A549 (cell line): Measurements from ENCODE around the gene TMEM231. TPM values are rescaled to one million over a fixed set of nuclear protein-coding genes. Genes with fewer than 3 reads are reported as not detected.

Source experiments
- ATAC-seq, 2 experiments: fragments of 200-7000 bp in 1 of 2; fragments of >200 bp in 1 of 2; cut with Nextera tagmentation in 1 of 2; cut with Tn5 transposase in 1 of 2; 3 replicates each; pipeline versions ENCODE4 v1.8.0 to v1.9.1; 2018 to 2020; ENCODE audit warnings: mild to moderate bottlenecking in 1 of 2, moderate library complexity in 1 of 2
- CTCF ChIA-PET: fragments of 300-600 bp; sonication (Branson Sonifier 250); formaldehyde crosslinking; extraction: SDS; loops from one replicate; lab custom pipeline; 2021; ENCODE audit warnings: antibody characterized with exemption, inconsistent platforms; lab: Yijun Ruan, JAX
- POLR2A ChIA-PET: fragments of 350-600 bp; formaldehyde crosslinking; extraction: SDS; loops from one replicate; lab custom pipeline; 2021; ENCODE audit warnings: antibody characterized with exemption, inconsistent platforms; lab: Yijun Ruan, JAX
- DNase-seq, 2 experiments: peaks; one replicate each; pipeline versions ENCODE4 v3.0.0 to v3.0.0-alpha.2; 2011 to 2016; ENCODE audit warnings: low read depth in 1 of 2, low spot score in 1 of 2
- FAIRE-seq: peaks from 2 replicates; lab custom pipeline; 2011; peaks lifted over from hg19 to GRCh38; lab: Jason Lieb, UNC
- H3K27ac ChIP-seq, 2 experiments: fragments of >200 bp; sonication (Bioruptor Twin); formaldehyde crosslinking; 3 replicates each; pipeline ENCODE4 v1.5.1; 2016 to 2017
- H3K4me1 ChIP-seq: fragments of >200 bp; sonication (Bioruptor Twin); formaldehyde crosslinking; 3 replicates; pipeline ENCODE4 v1.6.1; 2016
- H3K4me2 ChIP-seq: fragments of >200 bp; sonication (Bioruptor Twin); formaldehyde crosslinking; 3 replicates; pipeline ENCODE4 v1.6.1; 2016
- H3K4me3 ChIP-seq: fragments of >200 bp; sonication (Bioruptor Twin); formaldehyde crosslinking; 3 replicates; pipeline ENCODE4 v1.5.1; 2016
- H3K9me3 ChIP-seq: fragments of >200 bp; sonication (Bioruptor Twin); formaldehyde crosslinking; 3 replicates; pipeline ENCODE4 v1.6.1; 2016
- BCL3 ChIP-seq: fragments of >200 bp; sonication (Bioruptor Twin); formaldehyde crosslinking; IDR thresholded peaks from 3 replicates; pipeline ENCODE4 v1.6.1; 2016
- BHLHE40 ChIP-seq: IDR thresholded peaks from 2 replicates; pipeline ENCODE4 v1.6.1; 2012; ENCODE audit warnings: low read depth, low read length, inconsistent platforms
- E2F6 ChIP-seq: IDR thresholded peaks from 2 replicates; pipeline ENCODE4 v1.6.1; 2012; ENCODE audit warnings: low read depth, borderline replicate concordance
- EP300 ChIP-seq, 2 experiments: fragments of >200 bp; sonication (Bioruptor Twin); formaldehyde crosslinking; IDR thresholded peaks; 2 replicates in 1 of 2; 3 replicates in 1 of 2; pipeline ENCODE4 v1.6.1; 2016 to 2017
- FOXS1 ChIP-seq: fragments of 250-450 bp; sonication (Bioruptor Pico); IDR thresholded peaks from 2 replicates; pipeline ENCODE4 v1.5.0; 2020; ENCODE audit warnings: mild to moderate bottlenecking, moderate library complexity
- GATA3 ChIP-seq: IDR thresholded peaks from 2 replicates; pipeline ENCODE4 v1.6.1; 2012; ENCODE audit warnings: borderline replicate concordance
- HDAC2 ChIP-seq: fragments of 200-600 bp; sonication (generic); IDR thresholded peaks from 2 replicates; pipeline ENCODE4 v1.6.1; 2016
- HMGXB4 ChIP-seq: fragments of 250-450 bp; sonication (Bioruptor Pico); IDR thresholded peaks from 2 replicates; pipeline ENCODE4 v1.5.0; 2021; ENCODE audit warnings: mild to moderate bottlenecking, moderate library complexity, borderline replicate concordance
- HOXB13 ChIP-seq: fragments of 250-450 bp; sonication (Bioruptor Pico); IDR thresholded peaks from 2 replicates; pipeline ENCODE4 v1.5.0; 2020; ENCODE audit warnings: low read depth, mild to moderate bottlenecking, moderate library complexity
- HOXB5 ChIP-seq: fragments of 250-450 bp; sonication (Bioruptor Pico); IDR thresholded peaks from 2 replicates; pipeline ENCODE4 v1.5.0; 2020; ENCODE audit warnings: mild to moderate bottlenecking, moderate library complexity
- MAX ChIP-seq: IDR thresholded peaks from 2 replicates; pipeline ENCODE4 v1.6.1; 2012
- MAZ ChIP-seq: fragments of 150-350 bp; IDR thresholded peaks from 2 replicates; pipeline ENCODE4 v1.6.1; 2014; ENCODE audit warnings: antibody characterized with exemption, low read depth, low read length, borderline replicate concordance
- NFE2L2 ChIP-seq: fragments of 150-350 bp; conservative IDR thresholded peaks from 2 replicates; pipeline ENCODE4 v1.6.1; 2014; ENCODE audit warnings: low read length
- PBX3 ChIP-seq: IDR thresholded peaks from 2 replicates; pipeline ENCODE4 v1.6.1; 2012
- POLR2A ChIP-seq: IDR thresholded peaks from 2 replicates; pipeline ENCODE4 v1.6.1; 2012; ENCODE audit warnings: mild to moderate bottlenecking, low read length
- RARB ChIP-seq: fragments of 250-450 bp; sonication (Bioruptor Pico); IDR thresholded peaks from 2 replicates; pipeline ENCODE4 v1.8.0; 2021; ENCODE audit warnings: mild to moderate bottlenecking, moderate library complexity
- ZSCAN20 ChIP-seq: fragments of 250-450 bp; sonication (Bioruptor Pico); IDR thresholded peaks from 2 replicates; pipeline ENCODE4 v1.8.0; 2022; ENCODE audit warnings: mild to moderate bottlenecking, moderate library complexity
- WGBS: methylation state at CpG from one replicate; pipeline ENCODE4 v1.1.6; 2017; ENCODE audit errors: missing lambda C conversion rate; 5-methylcytosine and 5-hydroxymethylcytosine counted together
- polyA plus RNA-seq, 4 experiments: library from polyadenylated mRNA; depleted of rRNA in 3 of 4; stranded (reverse); fragments of >200 nt; fragmentation: RNase III in 1 of 4; extraction: RNeasy Plus Mini Kit Qiagen cat#74134 plus additional on column Dnase treatment in 1 of 4; gene quantifications; 2 replicates in 3 of 4; 3 replicates in 1 of 4; pipeline ENCODE4 v1.2.3, GENCODE V29; 2011 to 2017
- TF ChIP-seq, protein P1 (sequence below): fragments of 450-650 bp; IDR thresholded peaks from 2 replicates; pipeline ENCODE4 v1.6.1; 2014; ENCODE audit warnings: antibody characterized with exemption
- TF ChIP-seq, protein P2 (sequence below): fragments of 150-350 bp; IDR thresholded peaks from 2 replicates; pipeline ENCODE4 v1.6.1; 2014; ENCODE audit warnings: low read depth, mild to moderate bottlenecking, low read length

The TMEM231 gene
- polyA plus RNA-seq, 2 of the 4 experiments (the other 2 are of a cell fraction), result 5.3 to 11.4 TPM

DNA sequence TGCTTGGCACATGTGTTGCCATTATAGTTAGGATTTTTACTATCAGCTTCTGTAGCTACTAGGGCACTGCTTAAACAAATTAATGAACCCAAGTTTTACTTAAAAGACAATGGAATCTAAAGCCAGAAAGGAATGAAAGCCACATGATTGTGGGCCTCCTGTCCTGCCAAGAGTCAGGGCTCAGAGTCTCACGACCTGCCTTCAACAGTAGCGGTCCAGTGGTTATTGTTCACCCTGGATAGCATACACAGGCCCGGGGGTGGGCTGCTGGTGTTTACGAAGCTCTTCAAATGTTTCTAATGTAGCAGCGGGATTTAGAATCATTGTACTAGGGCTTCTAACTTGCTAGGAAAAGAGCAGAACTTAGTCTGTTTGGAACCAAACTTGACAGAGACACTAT lies 17.9 kb upstream of the TMEM231 start:
- FAIRE-seq, result no peak
- Histone ChIP-seq H3K4me2 (no peak overlapping the region), H3K9me3 (no peaks in the 10 kb centered on the region), H3K27ac (no peak overlapping the region), H3K4me1 (no peaks in the 10 kb centered on the region), H3K4me3 (no peak overlapping the region)
- TF ChIP-seq HMGXB4 (CRISPR knock-in tag) (no peak), POLR2A (no peak), E2F6 (no peak), NFE2L2 (no peak), GATA3 (no peak), BHLHE40 (no peak)
- TF ChIP-seq, protein P1, sequence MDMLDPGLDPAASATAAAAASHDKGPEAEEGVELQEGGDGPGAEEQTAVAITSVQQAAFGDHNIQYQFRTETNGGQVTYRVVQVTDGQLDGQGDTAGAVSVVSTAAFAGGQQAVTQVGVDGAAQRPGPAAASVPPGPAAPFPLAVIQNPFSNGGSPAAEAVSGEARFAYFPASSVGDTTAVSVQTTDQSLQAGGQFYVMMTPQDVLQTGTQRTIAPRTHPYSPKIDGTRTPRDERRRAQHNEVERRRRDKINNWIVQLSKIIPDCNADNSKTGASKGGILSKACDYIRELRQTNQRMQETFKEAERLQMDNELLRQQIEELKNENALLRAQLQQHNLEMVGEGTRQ, result no peak
- ATAC-seq, result no peak
- 93% methylated on average over 5 of the region's 5 CpGs for WGBS
- CTCF ChIA-PET, result interaction anchor here (0.6 to 1.2 kb wide), 2 partner anchors 32 to 502 kb away, joined by 4 read pairs; no protein-coding TSS in a partner anchor
- POLR2A ChIA-PET, result no interaction called here
- DNase-seq, result no peak

GRCh38 chr16:75572864-75573542 lies 17.0 kb upstream of the TMEM231 start:
- Histone ChIP-seq H3K4me3 (no peak overlapping the region), H3K27ac (no peak overlapping the region), H3K9me3 (no peaks in the 10 kb centered on the region)
- no peak; a peak in 1 of 6 replicates for ATAC-seq
- no peak for TF ChIP-seq HOXB13 (CRISPR knock-in tag)
- no peak for TF ChIP-seq PBX3
- TF ChIP-seq FOXS1, result no peak
- TF ChIP-seq EP300 (IDR thresholded peaks at IDR 0.05), result no peak
- TF ChIP-seq HOXB5 (CRISPR knock-in tag), result no peak
- TF ChIP-seq MAZ, result no peak
- TF ChIP-seq, all 56 proteins: peak for 0
- POLR2A ChIA-PET, result no interaction called here
- WGBS, result 69% methylated on average over 3 of the region's 3 CpGs
- DNase-seq, result no peak
- CTCF ChIA-PET, result interaction anchor here (1.1 to 1.3 kb wide), 2 partner anchors 36 to 47 kb away, joined by 3 to 7 read pairs; no protein-coding TSS in a partner anchor
- H3K4me2 ChIP-seq, result no peak overlapping the region
- no peak for FAIRE-seq
- no peaks in the 10 kb centered on the region for H3K4me1 ChIP-seq

DNA sequence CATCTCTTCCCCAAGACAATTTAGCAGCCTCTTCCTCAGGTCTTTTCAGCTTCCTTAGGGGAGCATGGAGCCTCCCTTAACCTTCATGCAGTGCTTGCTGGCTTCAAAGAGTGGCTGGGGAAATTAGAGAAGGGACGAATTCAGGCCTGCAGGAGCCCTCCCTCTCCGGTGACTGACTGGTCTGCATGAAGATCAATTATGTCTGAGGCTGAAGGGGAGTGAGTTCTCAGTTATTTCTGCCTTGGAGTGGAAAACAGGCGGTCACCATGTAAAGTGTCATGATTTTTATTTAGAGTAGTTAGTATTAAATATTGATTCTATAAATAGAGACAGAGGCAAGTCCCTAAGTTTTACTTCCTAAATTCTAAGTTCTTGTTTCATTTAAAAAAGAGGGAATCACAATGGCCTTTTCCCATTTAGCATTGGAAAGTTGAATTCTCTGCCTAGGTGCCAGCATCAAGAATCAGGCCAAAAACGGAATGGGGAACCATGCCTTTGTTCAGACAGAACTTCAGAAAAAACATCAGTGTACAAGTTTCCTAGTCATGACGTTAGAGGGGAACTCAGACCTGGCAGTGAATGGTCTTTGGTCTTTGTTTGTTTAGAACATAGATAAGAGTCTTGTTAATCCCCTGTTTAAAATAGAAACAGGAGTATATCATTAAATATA lies 14.5 kb upstream of the TMEM231 start:
- FAIRE-seq (no peak), DNase-seq (no peak), ATAC-seq (no peak)
- ChIA-PET CTCF (interaction anchor here (0.9 to 1.2 kb wide), 2 partner anchors 53 to 54 kb away, joined by 3 to 5 read pairs; no protein-coding TSS in a partner anchor), POLR2A (no interaction called here)
- WGBS, result 82% methylated on average over 5 of the region's 5 CpGs
- TF ChIP-seq HDAC2 (no peak), BHLHE40 (no peak), E2F6 (no peak), ZSCAN20 (CRISPR knock-in tag) (no peak), MAX (no peak), RARB (CRISPR knock-in tag) (no peak), BCL3 (no peak), NFE2L2 (no peak), MAZ (no peak)
- TF ChIP-seq, protein P2, sequence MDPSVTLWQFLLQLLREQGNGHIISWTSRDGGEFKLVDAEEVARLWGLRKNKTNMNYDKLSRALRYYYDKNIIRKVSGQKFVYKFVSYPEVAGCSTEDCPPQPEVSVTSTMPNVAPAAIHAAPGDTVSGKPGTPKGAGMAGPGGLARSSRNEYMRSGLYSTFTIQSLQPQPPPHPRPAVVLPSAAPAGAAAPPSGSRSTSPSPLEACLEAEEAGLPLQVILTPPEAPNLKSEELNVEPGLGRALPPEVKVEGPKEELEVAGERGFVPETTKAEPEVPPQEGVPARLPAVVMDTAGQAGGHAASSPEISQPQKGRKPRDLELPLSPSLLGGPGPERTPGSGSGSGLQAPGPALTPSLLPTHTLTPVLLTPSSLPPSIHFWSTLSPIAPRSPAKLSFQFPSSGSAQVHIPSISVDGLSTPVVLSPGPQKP, result no peak
- Histone ChIP-seq H3K9me3 (no peaks in the 10 kb centered on the region), H3K4me3 (no peak overlapping the region), H3K4me1 (peaks cover 8% of the 10 kb centered on the region), H3K27ac (no peak overlapping the region), H3K4me2 (no peak overlapping the region)
